ENCODE measurements around the gene DNAJC30. TPM values are rescaled to one million over a fixed set of nuclear protein-coding genes. Genes with fewer than 3 reads are reported as not detected.

The DNAJC30 gene
- 7.2 and 7.7 TPM in 2 replicates for total RNA-seq

DNA sequence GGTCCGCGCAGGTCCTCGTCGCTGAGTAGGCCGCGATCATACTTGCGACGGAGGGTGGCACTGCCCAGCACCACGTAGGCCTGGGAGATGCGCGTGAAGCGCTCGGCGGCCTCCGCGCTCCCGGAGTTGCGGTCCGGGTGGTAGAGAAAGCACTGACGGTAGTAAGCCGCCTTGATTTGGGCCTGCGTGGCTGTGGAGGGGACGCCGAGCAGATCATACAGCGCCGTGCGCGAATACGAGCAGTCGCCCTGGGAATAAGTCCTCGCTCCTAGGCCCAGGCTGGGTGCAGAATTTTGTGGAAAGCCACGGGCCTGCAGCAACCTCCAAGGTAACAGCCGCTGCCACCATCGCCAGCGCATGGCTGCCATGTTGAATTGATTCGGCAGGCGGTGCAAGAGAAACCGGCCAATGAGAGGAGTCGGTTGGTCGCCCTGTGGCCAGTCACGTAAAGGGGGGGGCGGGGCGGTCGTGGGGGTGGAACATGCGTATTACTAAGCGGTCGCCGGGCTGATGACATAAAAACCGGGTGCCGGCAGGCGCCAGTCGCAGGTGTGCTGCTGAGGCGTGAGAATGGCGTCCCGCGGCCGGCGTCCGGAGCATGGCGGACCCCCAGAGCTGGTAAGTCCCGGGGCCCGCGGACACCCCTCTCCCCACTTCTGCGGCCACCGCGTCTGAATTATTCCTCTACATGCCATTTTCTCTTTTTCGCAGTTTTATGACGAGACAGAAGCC is at the start of gene DNAJC30, which contains the start of gene BUD23:
DNAJC30 (minus strand) TSS at position 398 of the 732 bp plus-strand sequence; CDS start at position 368, 30 bp downstream.
BUD23 (plus strand) TSS at position 542 of the 732 bp plus-strand sequence; CDS start at position 571, 29 bp downstream.

DNA sequence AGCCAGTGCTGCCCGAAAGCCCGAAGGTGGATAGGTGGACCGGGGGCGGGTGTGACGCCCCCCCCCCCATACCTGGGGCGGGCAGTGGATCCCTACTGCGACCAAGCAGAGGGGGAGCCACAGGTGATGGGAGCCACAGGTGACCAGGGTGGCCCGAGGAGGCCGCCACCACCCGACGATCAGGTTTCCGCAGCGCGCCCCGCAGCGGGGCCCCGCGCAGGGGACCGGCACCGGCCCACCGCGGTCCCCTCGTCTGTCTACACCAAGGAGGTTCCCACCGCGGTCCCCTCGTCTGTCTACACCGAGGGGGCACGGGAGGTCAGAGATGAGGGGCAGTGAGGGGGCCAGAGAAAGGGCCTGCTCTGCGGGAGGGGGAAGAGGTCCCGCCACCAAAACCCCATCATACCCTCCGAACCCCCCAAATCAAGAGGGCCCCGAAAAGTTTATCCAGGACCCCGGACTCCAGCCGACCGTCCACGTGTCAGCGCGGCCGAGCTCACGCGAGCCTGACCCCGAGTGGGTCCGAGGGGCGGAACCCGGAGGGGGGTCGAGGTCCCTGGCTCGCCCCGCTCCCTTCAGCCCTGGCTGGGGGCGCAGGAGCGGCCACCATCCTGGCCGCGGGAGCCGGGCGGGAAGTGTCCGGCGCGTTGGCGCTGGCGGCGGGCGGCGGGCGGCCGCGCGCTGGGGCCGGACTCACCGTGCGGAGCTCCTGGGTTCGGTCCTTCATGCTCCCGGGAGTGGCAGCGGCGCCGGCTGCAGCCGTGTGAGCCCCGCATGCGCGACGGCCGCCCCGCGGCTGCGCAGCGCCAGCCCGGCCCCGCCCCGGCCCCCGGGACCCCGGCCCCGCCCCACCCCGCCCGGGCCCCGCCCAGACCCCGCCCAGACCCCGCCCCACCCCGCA is 35.9 kb upstream of the DNAJC30 start, which contains the start of gene STX1A:
STX1A (minus strand) TSS at position 765 of the 901 bp plus-strand sequence; CDS start at position 727, 38 bp downstream.

DNA sequence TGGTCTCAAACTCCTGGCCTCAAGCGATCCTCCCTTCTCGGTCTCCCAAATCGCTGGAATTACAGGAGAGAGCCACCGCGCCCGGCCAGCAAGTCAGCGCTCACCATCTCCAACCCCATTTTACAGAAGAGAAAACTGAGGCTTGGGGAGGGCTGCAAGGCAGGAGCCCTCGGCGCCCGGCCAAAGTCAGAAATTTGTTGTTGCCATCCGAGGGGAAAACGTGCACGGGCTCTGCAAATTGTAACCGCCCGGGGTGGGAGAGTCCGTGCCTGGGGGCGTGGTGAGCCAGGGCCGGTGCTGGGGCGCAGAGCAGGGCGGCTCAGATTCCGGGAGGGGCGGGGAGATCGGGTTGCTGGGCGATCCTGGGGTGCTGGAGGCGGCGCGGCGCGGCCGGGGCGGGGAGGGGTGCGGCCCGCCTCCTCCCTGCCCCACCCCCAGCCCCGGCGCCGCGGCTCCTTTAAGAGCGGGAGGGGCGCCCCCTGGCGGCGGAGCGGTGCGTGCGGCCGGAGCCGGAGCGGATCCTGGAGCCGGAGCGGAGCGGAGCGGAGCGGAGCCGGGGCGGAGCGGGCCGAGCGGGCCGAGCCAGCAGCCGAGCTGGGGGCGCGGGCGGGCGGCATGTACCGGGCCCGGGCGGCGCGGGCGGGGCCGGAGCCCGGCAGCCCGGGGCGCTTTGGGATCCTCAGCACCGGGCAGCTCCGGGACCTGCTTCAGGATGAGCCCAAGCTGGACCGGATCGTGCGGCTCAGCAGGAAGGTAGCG is 15.7 kb downstream of the DNAJC30 start, which contains the start of gene VPS37D:
VPS37D (plus strand) TSS at position 488 of the 759 bp plus-strand sequence; CDS start at position 616, 128 bp downstream.

Other genes with a start within 250 kb of the DNAJC30 start
- 1.4 and 2.3 TPM in 2 replicates for gene FZD9, start 249.7 kb downstream of the DNAJC30 start, total RNA-seq
- gene BAZ1B, start 161.2 kb downstream of the DNAJC30 start, total RNA-seq = 28.6 and 38.9 TPM in 2 replicates
- gene BCL7B, start 125.8 kb downstream of the DNAJC30 start, total RNA-seq = 37.3 and 49.9 TPM in 2 replicates
- gene TBL2, start 104.9 kb downstream of the DNAJC30 start, total RNA-seq = 62.2 and 64.9 TPM in 2 replicates
- 0.25 TPM in 1 of 2 replicates, not detected in the other for gene MLXIPL, start 58.9 kb downstream of the DNAJC30 start, total RNA-seq
- gene VPS37D, start 15.6 kb downstream of the DNAJC30 start, total RNA-seq = 1.8 and 8.5 TPM in 2 replicates
- 62.2 and 90.3 TPM in 2 replicates for gene BUD23, start 144 bp upstream of the DNAJC30 start, total RNA-seq
- 19.5 and 23.8 TPM in 2 replicates for gene STX1A, start 36.2 kb upstream of the DNAJC30 start, total RNA-seq
- 29.2 and 38.9 TPM in 2 replicates for gene ABHD11, start 55.3 kb upstream of the DNAJC30 start, total RNA-seq
- gene CLDN3, start 86.8 kb upstream of the DNAJC30 start, total RNA-seq = 4.4 and 18.4 TPM in 2 replicates
- gene CLDN4, start 147.5 kb upstream of the DNAJC30 start, total RNA-seq = 93.7 and 98.1 TPM in 2 replicates
- gene METTL27, start 159.1 kb upstream of the DNAJC30 start, total RNA-seq = 10.8 and 28.3 TPM in 2 replicates
- gene TMEM270, start 177.7 kb upstream of the DNAJC30 start, total RNA-seq = not detected in 2 replicates